ENCODE data around the gene CGN.

- TF ChIP-seq, protein P1, sequence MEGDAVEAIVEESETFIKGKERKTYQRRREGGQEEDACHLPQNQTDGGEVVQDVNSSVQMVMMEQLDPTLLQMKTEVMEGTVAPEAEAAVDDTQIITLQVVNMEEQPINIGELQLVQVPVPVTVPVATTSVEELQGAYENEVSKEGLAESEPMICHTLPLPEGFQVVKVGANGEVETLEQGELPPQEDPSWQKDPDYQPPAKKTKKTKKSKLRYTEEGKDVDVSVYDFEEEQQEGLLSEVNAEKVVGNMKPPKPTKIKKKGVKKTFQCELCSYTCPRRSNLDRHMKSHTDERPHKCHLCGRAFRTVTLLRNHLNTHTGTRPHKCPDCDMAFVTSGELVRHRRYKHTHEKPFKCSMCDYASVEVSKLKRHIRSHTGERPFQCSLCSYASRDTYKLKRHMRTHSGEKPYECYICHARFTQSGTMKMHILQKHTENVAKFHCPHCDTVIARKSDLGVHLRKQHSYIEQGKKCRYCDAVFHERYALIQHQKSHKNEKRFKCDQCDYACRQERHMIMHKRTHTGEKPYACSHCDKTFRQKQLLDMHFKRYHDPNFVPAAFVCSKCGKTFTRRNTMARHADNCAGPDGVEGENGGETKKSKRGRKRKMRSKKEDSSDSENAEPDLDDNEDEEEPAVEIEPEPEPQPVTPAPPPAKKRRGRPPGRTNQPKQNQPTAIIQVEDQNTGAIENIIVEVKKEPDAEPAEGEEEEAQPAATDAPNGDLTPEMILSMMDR (IDR thresholded peaks at IDR 0.05) = no peak
- TF ChIP-seq POLR2AphosphoS5 (IDR thresholded peaks at IDR 0.05; ENCODE audit: insufficient read depth in 1 of 2, low read depth in 1 of 2) = no peak
- TF ChIP-seq POLR2A (IDR thresholded peaks at IDR 0.05) = no peak
Measured at GRCh38 chr1:151513626-151514121, 2.5 kb downstream of the CGN start.

All from vagina (tissue), 2 donors.